Endothelial cell of umbilical vein (primary cell): ENCODE data around the gene PAX2. TPM values are rescaled to one million over a fixed set of nuclear protein-coding genes. Genes with fewer than 3 reads are reported as not detected.

ENCODE experiments used
- BruUV-seq: library from RNA; stranded (reverse); fragments of 400-500 nt; replicated peaks from 2 replicates; lab custom pipeline; 2021; lab: Mats Ljungman, UMichigan
- CTCF ChIA-PET: fragments of 300-600, 350-600 bp; sonication (Branson Sonifier 250); formaldehyde crosslinking; loops from one replicate; lab custom pipeline; 2021; ENCODE audit warnings: antibody characterized with exemption, inconsistent platforms; lab: Charles Lee
- POLR2A ChIA-PET: fragments of 300-600, 350-600 bp; sonication (Branson Sonifier 250); formaldehyde crosslinking; loops from one replicate; lab custom pipeline; 2021; ENCODE audit warnings: antibody characterized with exemption, inconsistent platforms; lab: Charles Lee
- DNase-seq: peaks from one replicate; pipeline ENCODE4 v3.0.0-alpha.2; 2011; ENCODE audit warnings: low read depth, low spot score
- FAIRE-seq: peaks from 2 replicates; lab custom pipeline; 2011; peaks lifted over from hg19 to GRCh38; lab: Jason Lieb, UNC
- H2AFZ ChIP-seq: 2 replicates; pipeline ENCODE4 v1.6.0; 2012; ENCODE audit warnings: low read depth, low read length, control low read depth, inconsistent platforms
- H3K27ac ChIP-seq: 2 replicates; pipeline ENCODE4 v1.5.1; 2011; ENCODE audit warnings: low read depth, mild to moderate bottlenecking, control low read depth, low read length, moderate library complexity; ENCODE audit not compliant: insufficient read depth
- H3K27me3 ChIP-seq, 2 experiments: 2 replicates each; pipeline versions ENCODE4 v1.6.0 to v1.6.1; 2011; ENCODE audit warnings: low read length in 2 of 2, mixed read lengths in 1 of 2; ENCODE audit not compliant: control insufficient read depth in 2 of 2, insufficient read depth in 2 of 2
- H3K36me3 ChIP-seq, 2 experiments: 2 replicates in 1 of 2; 3 replicates in 1 of 2; pipeline ENCODE4 v1.5.1; 2011; ENCODE audit warnings: low read length in 2 of 2, mild to moderate bottlenecking in 1 of 2, moderate library complexity in 1 of 2; ENCODE audit not compliant: control insufficient read depth in 2 of 2, insufficient read depth in 2 of 2; ENCODE audit errors: extremely low read depth in 1 of 2
- H3K4me1 ChIP-seq: 3 replicates; pipeline ENCODE4 v1.5.1; 2011; ENCODE audit warnings: mild to moderate bottlenecking, low read length; ENCODE audit not compliant: control insufficient read depth, insufficient read depth; ENCODE audit errors: extremely low read depth
- H3K4me2 ChIP-seq: 2 replicates; pipeline ENCODE4 v1.6.1; 2011; ENCODE audit warnings: low read length, control low read depth, mixed read lengths; ENCODE audit not compliant: insufficient read depth
- H3K4me3 ChIP-seq, 3 experiments: fragments of 200-600 bp in 1 of 3; sonication (generic), shearing (Covaris generic) in 1 of 3; replicated peaks in 1 of 3; 2 replicates each; pipeline ENCODE4 v1.5.1; 2011 to 2016; ENCODE audit warnings: control low read depth in 3 of 3, low read length in 3 of 3, mild to moderate bottlenecking in 2 of 3, inconsistent platforms in 1 of 3, low read depth in 1 of 3, moderate library complexity in 1 of 3; ENCODE audit not compliant: insufficient read depth in 1 of 3
- H3K79me2 ChIP-seq: 2 replicates; pipeline ENCODE4 v1.6.0; 2012; ENCODE audit warnings: low read length, inconsistent platforms; ENCODE audit not compliant: control insufficient read depth, insufficient read depth
- H3K9ac ChIP-seq: replicated peaks from 2 replicates; pipeline ENCODE3; 2011; ENCODE audit warnings: low read length, control low read depth; ENCODE audit not compliant: insufficient read depth; ENCODE audit errors: extremely low read depth
- H3K9me1 ChIP-seq: replicated peaks from 3 replicates; pipeline ENCODE4 v1.6.0; 2011; ENCODE audit warnings: mild to moderate bottlenecking, low read length; ENCODE audit not compliant: control insufficient read depth, insufficient read depth; ENCODE audit errors: extremely low read depth
- H3K9me3 ChIP-seq: replicated peaks from 2 replicates; pipeline ENCODE4 v1.5.1; 2012; ENCODE audit warnings: low read length, inconsistent platforms; ENCODE audit not compliant: control insufficient read depth, insufficient read depth
- H4K20me1 ChIP-seq: replicated peaks from 2 replicates; pipeline ENCODE3; 2011; ENCODE audit warnings: mild to moderate bottlenecking, low read length; ENCODE audit not compliant: control insufficient read depth, insufficient read depth; ENCODE audit errors: extremely low read depth
- CTCF ChIP-seq, 2 donors: IDR thresholded peaks; 1 replicate in 1 of 2; 2 replicates in 1 of 2; pipeline ENCODE4 v1.5.1; 2011; ENCODE audit warnings: low read length in 2 of 2, mild to moderate bottlenecking in 2 of 2, moderate library complexity in 2 of 2, control low read depth in 1 of 2, inconsistent platforms in 1 of 2, low read depth in 1 of 2; ENCODE audit not compliant: insufficient read depth in 1 of 2; ENCODE audit errors: extremely low read depth in 1 of 2
- EZH2 ChIP-seq: IDR thresholded peaks from 2 replicates; pipeline ENCODE4 v1.6.1; 2012; ENCODE audit warnings: borderline replicate concordance, low read depth, mild to moderate bottlenecking, moderate library complexity, low read length, inconsistent platforms; ENCODE audit not compliant: severe bottlenecking
- FOS ChIP-seq: IDR thresholded peaks from 2 replicates; pipeline ENCODE4 v1.6.1; 2011; ENCODE audit warnings: mild to moderate bottlenecking, low read length, moderate library complexity, borderline replicate concordance; ENCODE audit not compliant: insufficient read depth
- POLR2A ChIP-seq: IDR thresholded peaks from 2 replicates; pipeline ENCODE4 v1.6.1; 2012; ENCODE audit warnings: low read depth, mild to moderate bottlenecking, control low read depth, low read length
- POLR2AphosphoS5 ChIP-seq: IDR thresholded peaks from 2 replicates; pipeline ENCODE4 v1.6.1; 2012; ENCODE audit warnings: low read depth, mild to moderate bottlenecking, control low read depth, low read length, moderate library complexity; ENCODE audit not compliant: insufficient read depth
- dilution Hi-C: fragments of 300-500 bp; cut with MboI; formaldehyde crosslinking; loops from one replicate; pipeline ENCODE4 v1.15.0; 2019; ENCODE audit warnings: low sequenced_read_pairs; ENCODE audit not compliant: extremely low pct_ligation_motif_present
- intact Hi-C: fragments of 100-400 bp; cut with micrococcal nuclease; formaldehyde crosslinking; loops from one replicate; pipeline ENCODE4 v1.10.0; 2022
- polyA plus RNA-seq, 4 experiments: library from polyadenylated mRNA; depleted of rRNA in 3 of 4; stranded (reverse) in 3 of 4; unstranded in 1 of 4; fragments of >200 nt; gene quantifications; 2 replicates each; pipeline versions ENCODE4 v1.2.1 to v1.2.3, GENCODE V29; 2011 to 2012; ENCODE audit warnings: missing spikeins in 1 of 4
- total RNA-seq: library from RNA; stranded (reverse); gene quantifications from 2 replicates; pipeline ENCODE4 v1.2.3, GENCODE V29; 2021

Gene PAX2
- total and polyA plus RNA-seq, 2 donors (not counting 3 experiments of a cell fraction or from before 2014, with no cell fraction given): not detected

GRCh38 chr10:100733329-100733728, 12.1 kb upstream of the PAX2 start:
- BruUV-seq: no TSS peak
- FAIRE-seq: no peak
- CTCF ChIA-PET: interaction anchor here (1.6 kb wide), 1 partner anchor 10 kb away, joined by 3 read pairs; no protein-coding TSS in a partner anchor

GRCh38 chr10:100734295-100735086, 10.9 kb upstream of the PAX2 start:
- BruUV-seq: no TSS peak
- no peak overlapping the region for H3K27ac ChIP-seq
- H3K9me3 ChIP-seq: no peaks in the 10 kb centered on the region
- H3K4me1 ChIP-seq: no peaks in the 10 kb centered on the region
- no peaks in the 10 kb centered on the region for H3K79me2 ChIP-seq
- DNase-seq (no peak), FAIRE-seq (no peak)
- no peak overlapping the region for H3K4me2 ChIP-seq
- peaks cover 87 to 98% of the 10 kb centered on the region in 2 experiments for H3K27me3 ChIP-seq
- CTCF ChIA-PET: interaction anchor here (1.6 kb wide), 1 partner anchor 9 kb away, joined by 3 read pairs; no protein-coding TSS in a partner anchor
- H3K9me1 ChIP-seq: no peaks in the 10 kb centered on the region
- POLR2A ChIA-PET: no interaction called here
- intact Hi-C loops (loop anchor here (5.0 kb wide), 1 partner anchor 143 kb away; no protein-coding TSS in a partner anchor), dilution Hi-C loops (no loop called here)
- H3K9ac ChIP-seq: no peak overlapping the region
- no peak overlapping the region for H3K4me3 ChIP-seq
- H2AFZ ChIP-seq: no peak overlapping the region
- H4K20me1 ChIP-seq: no peaks in the 10 kb centered on the region
- no peak for TF ChIP-seq POLR2AphosphoS5
- no peak for TF ChIP-seq POLR2A
- no peak for TF ChIP-seq CTCF (IDR thresholded peaks at IDR 0.05; ENCODE audit: extremely low read depth in 1 of 2, insufficient read depth in 1 of 2, low read depth in 1 of 2, low read length in 2 of 2)
- TF ChIP-seq FOS: no peak
- TF ChIP-seq EZH2: no peak
- no peaks in the 10 kb centered on the region for H3K36me3 ChIP-seq

More at GRCh38 chr10:100733329-100733728, 12.1 kb upstream of the PAX2 start:
- no peak overlapping the region for H3K27ac ChIP-seq
- H3K36me3 ChIP-seq: no peaks in the 10 kb centered on the region
- intact Hi-C loops: loop anchor here (5.0 kb wide), 1 partner anchor 144 kb away; no protein-coding TSS in a partner anchor
- no peak for TF ChIP-seq FOS
- no peaks in the 10 kb centered on the region for H3K4me1 ChIP-seq
- H3K9me3 ChIP-seq: no peaks in the 10 kb centered on the region
- H4K20me1 ChIP-seq: no peaks in the 10 kb centered on the region
- POLR2A ChIA-PET: no interaction called here
- H2AFZ ChIP-seq: no peak overlapping the region
- DNase-seq: no peak
- H3K4me2 ChIP-seq: no peak overlapping the region
- H3K9me1 ChIP-seq: no peaks in the 10 kb centered on the region
- H3K79me2 ChIP-seq: no peaks in the 10 kb centered on the region
- H3K9ac ChIP-seq: no peak overlapping the region
- dilution Hi-C loops: no loop called here
- H3K27me3 ChIP-seq: peaks cover 85 to 97% of the 10 kb centered on the region in 2 experiments
- no peak overlapping the region for H3K4me3 ChIP-seq
